Fibroblast of mammary gland (primary cell): Measurements from ENCODE around the gene ADGRF5.
"Not testable (repeated sequence)": the region's sequence is repeated elsewhere in the genome, so short reads cannot be mapped to it uniquely, and the experiment has no call there.

Source experiments
- DNase-seq: peaks from one replicate; pipeline ENCODE4 v3.0.0-alpha.2; 2010; ENCODE audit warnings: low read depth
- H3K4me3 ChIP-seq: 2 replicates; pipeline ENCODE4 v1.5.1; 2011; ENCODE audit warnings: low read depth, mild to moderate bottlenecking, low read length, moderate library complexity; ENCODE audit not compliant: control insufficient read depth
- CTCF ChIP-seq: conservative IDR thresholded peaks from 2 replicates; pipeline ENCODE4 v1.5.1; 2011; ENCODE audit warnings: low read depth, low read length, inconsistent platforms; ENCODE audit not compliant: control insufficient read depth, insufficient read depth

The ADGRF5 gene

GRCh38 chr6:46862381-46862780, 59.4 kb downstream of the ADGRF5 start:
- H3K4me3 ChIP-seq: no peak overlapping the region
- DNase-seq: no peak
- no peak for TF ChIP-seq CTCF

- not testable (repeated sequence) for H3K4me3 ChIP-seq
- TF ChIP-seq CTCF: peak; percentile 73
- DNase-seq: peak; percentile 21
Observed at GRCh38 chr6:46855966-46856365, 65.8 kb downstream of the ADGRF5 start.

DNA sequence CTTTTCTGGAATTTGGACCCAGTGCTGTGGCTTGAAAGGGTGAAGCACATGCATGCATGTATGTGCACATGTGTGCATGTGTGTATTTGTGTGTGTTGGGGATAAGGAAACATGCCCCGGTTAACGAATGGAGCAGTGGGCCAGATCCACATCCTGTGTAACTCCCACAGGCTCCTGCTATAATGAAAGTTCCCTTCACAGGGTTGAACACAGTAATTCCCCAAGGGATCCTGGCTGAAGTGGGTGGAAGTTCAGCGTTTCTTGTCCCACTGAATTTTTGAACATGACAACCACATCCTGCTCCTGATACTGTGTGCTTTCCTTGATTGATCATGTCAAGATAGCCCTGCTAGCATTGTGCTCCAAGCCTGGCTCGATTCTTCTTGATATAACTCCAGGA, 70.2 kb downstream of the ADGRF5 start:
- peak; percentile 20 for DNase-seq

DNA sequence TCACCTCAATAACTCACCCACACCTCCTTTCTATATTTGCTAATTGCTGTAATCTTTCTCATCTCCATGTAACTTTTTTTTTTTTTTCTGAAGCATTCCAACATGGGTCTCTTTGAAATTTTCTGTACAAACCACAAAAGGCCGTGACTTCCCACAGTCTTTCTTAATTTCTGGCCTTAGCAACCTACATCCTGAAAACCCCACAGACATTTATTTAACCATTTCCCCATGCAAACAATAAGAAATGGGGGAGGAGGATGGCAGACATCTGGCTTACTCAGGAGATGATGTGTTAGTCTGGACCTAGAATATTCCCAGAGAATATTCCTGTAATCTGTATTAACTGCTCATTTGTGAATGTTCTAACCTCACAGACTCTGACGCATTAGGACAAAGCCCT, 70.9 kb downstream of the ADGRF5 start:
- no peak for TF ChIP-seq CTCF
- no peak overlapping the region for H3K4me3 ChIP-seq
- DNase-seq: peak; percentile 28

More for the DNA sequence above, 70.2 kb downstream of the ADGRF5 start:
- not testable (repeated sequence) for H3K4me3 ChIP-seq

DNA sequence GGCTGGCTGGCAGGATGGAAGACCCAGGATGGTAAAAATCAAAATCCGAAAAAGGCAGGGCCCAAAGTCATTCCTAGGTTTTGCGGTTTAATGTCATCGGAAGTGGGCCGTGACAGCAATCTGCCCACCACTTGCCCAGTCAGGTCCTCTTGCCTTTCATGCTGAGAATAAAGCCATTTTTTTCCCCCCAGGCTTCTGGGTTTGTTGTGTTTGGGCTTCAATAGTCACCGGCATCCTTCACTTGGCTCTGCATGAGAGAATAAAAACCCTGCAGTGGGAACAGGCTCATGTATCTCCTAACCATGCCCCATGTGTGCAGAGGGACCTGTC, 72.4 kb downstream of the ADGRF5 start:
- no peak for DNase-seq
- TF ChIP-seq CTCF: no peak

GRCh38 chr6:46848684-46849360, 72.9 kb downstream of the ADGRF5 start:
- H3K4me3 ChIP-seq: no peak overlapping the region
- TF ChIP-seq CTCF: peak; percentile 61
- peak; percentile 73 for DNase-seq

More for the DNA sequence above, 72.4 kb downstream of the ADGRF5 start:
- H3K4me3 ChIP-seq: no peak overlapping the region

DNA sequence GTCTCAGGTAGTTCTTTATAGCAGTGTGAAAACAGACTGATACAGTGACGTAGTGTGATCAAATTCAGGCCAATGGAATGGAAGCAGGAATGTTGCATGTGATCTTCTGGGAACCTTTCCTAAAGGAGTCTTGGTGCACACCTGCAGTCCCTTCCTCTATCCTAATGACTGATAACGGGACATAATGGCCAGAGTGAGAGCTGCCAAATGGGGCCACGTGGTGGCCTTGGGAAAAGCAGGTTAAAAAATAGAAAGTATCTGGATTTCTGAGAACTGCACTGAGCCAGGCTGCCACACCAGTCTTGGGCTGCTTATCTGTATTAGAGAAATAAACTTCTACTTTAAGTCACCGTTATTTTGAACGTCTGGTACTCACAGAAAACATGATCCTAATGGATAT, 76.6 kb downstream of the ADGRF5 start:
- no peak for DNase-seq
- no peak for TF ChIP-seq CTCF
- no peak overlapping the region for H3K4me3 ChIP-seq

GRCh38 chr6:46842252-46842846, 79.4 kb downstream of the ADGRF5 start:
- not testable (repeated sequence) for DNase-seq, H3K4me3 ChIP-seq
